Measurements from ENCODE around the gene METTL25. TPM values are rescaled to one million over a fixed set of nuclear protein-coding genes. Genes with fewer than 3 reads are reported as not detected.

The METTL25 gene
- polyA plus RNA-seq, 1 of the 3 experiments (the other 2 are of a cell fraction), result 3.0 TPM

DNA sequence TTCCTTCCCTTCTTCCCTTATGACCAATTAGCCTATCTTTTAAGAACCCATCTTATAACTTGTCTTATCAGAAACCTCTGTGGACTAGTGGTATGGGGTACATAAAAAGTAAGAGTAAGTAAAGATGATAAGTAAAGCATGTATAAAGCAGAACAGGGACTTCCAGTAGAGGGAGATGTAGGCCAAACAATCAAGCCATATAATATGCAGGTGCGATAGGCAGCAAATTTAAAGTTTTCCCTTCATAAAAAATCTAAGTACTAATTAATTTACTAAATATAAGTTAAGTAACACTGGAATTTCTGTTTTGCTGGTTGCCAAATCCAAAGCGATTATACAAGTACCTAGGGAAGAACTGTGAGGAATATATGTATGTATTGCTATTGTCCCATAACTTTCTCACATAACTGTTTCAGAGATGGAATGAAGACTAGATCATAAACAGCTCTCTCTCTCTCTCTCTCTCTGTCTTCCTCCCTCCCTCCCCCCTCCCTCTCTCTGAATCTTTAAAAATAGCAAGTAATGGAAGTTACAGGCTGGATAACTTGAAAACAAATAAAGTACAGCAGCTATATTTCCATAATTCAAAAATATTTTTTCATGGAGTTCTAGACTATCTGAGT is 25.7 kb downstream of the METTL25 start:
- 81% methylated on average over 2 of the region's 2 CpGs for WGBS (ENCODE audit: low lambda C conversion rate)
- CTCF ChIA-PET, result interaction anchor here (0.6 to 1.4 kb wide), 6 partner anchors 11 to 383 kb away, joined by 4 to 6 read pairs (median 4); partner anchors contain the start of genes CCDC59 and METTL25
- H3K9me3 ChIP-seq, result no peaks in the 10 kb centered on the region
- H3K27me3 ChIP-seq (ENCODE audit: insufficient read depth), result no peaks in the 10 kb centered on the region
- no peaks in the 10 kb centered on the region for H3K9me2 ChIP-seq
- POLR2A ChIA-PET, result no interaction called here
- no peak overlapping the region for H3K9ac ChIP-seq
- H4K20me1 ChIP-seq (ENCODE audit: insufficient read depth), result no peaks in the 10 kb centered on the region
- H3K4me3 ChIP-seq (ENCODE audit: low read depth in 2 of 2, low read length in 1 of 2), result no peak overlapping the region; a peak in 1 of 4 replicates
- no peak overlapping the region for H3K4me2 ChIP-seq
- no peaks in the 10 kb centered on the region for H3F3A ChIP-seq (replicated peaks; ENCODE audit: insufficient read depth)
- no peaks in the 10 kb centered on the region for H3K79me2 ChIP-seq (ENCODE audit: insufficient read depth)
- no peak overlapping the region for H3K27ac ChIP-seq (ENCODE audit: low read depth in 2 of 2, low read length in 1 of 2)
- H2AFZ ChIP-seq (ENCODE audit: low read depth), result no peak overlapping the region
- DNase-seq, result no peak
- peak; percentile 76 for TF ChIP-seq RAD21 (IDR thresholded peaks at IDR 0.05; ENCODE audit: low read length)
- no peak for TF ChIP-seq EZH2phosphoT487 (IDR thresholded peaks at IDR 0.05; ENCODE audit: borderline replicate concordance, low read depth)
- TF ChIP-seq EP300 (IDR thresholded peaks at IDR 0.05; ENCODE audit: borderline replicate concordance in 1 of 2, low read depth in 1 of 2, low read length in 1 of 2), result no peak
- TF ChIP-seq GABPA (IDR thresholded peaks at IDR 0.05; ENCODE audit: low read depth), result no peak
- TF ChIP-seq JUND (IDR thresholded peaks at IDR 0.05), result no peak
- no peak for TF ChIP-seq FOSL2 (IDR thresholded peaks at IDR 0.05; ENCODE audit: borderline replicate concordance, low read depth)
- no peak for TF ChIP-seq TEAD4 (IDR thresholded peaks at IDR 0.05; ENCODE audit: borderline replicate concordance, insufficient read depth)
- TF ChIP-seq USF1 (IDR thresholded peaks at IDR 0.05; ENCODE audit: borderline replicate concordance, low read depth), result no peak
- TF ChIP-seq, protein P1, sequence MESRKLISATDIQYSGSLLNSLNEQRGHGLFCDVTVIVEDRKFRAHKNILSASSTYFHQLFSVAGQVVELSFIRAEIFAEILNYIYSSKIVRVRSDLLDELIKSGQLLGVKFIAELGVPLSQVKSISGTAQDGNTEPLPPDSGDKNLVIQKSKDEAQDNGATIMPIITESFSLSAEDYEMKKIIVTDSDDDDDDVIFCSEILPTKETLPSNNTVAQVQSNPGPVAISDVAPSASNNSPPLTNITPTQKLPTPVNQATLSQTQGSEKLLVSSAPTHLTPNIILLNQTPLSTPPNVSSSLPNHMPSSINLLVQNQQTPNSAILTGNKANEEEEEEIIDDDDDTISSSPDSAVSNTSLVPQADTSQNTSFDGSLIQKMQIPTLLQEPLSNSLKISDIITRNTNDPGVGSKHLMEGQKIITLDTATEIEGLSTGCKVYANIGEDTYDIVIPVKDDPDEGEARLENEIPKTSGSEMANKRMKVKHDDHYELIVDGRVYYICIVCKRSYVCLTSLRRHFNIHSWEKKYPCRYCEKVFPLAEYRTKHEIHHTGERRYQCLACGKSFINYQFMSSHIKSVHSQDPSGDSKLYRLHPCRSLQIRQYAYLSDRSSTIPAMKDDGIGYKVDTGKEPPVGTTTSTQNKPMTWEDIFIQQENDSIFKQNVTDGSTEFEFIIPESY (IDR thresholded peaks at IDR 0.05; ENCODE audit: borderline replicate concordance, low read depth), result no peak
- TF ChIP-seq MAX (IDR thresholded peaks at IDR 0.05; ENCODE audit: low read depth), result no peak
- TF ChIP-seq RFX5 (IDR thresholded peaks at IDR 0.05; ENCODE audit: low read length), result no peak
- TF ChIP-seq NFIC (IDR thresholded peaks at IDR 0.05; ENCODE audit: borderline replicate concordance), result no peak
- no peak for TF ChIP-seq FOXJ3 (CRISPR knock-in tag; IDR thresholded peaks at IDR 0.05)
- TF ChIP-seq FOXM1 (IDR thresholded peaks at IDR 0.05; ENCODE audit: low read depth), result no peak
- no peak for TF ChIP-seq SIN3A (IDR thresholded peaks at IDR 0.05; ENCODE audit: borderline replicate concordance, low read depth, low read length)
- peak; percentile 74 for TF ChIP-seq CTCF (IDR thresholded peaks at IDR 0.05)
- no peak for TF ChIP-seq TAF1 (IDR thresholded peaks at IDR 0.05; ENCODE audit: borderline replicate concordance, low read depth, low read length)
- TF ChIP-seq RCOR1 (IDR thresholded peaks at IDR 0.05; ENCODE audit: low read length), result no peak
- TF ChIP-seq IRF3 (IDR thresholded peaks at IDR 0.05; ENCODE audit: low read depth, low read length), result no peak
- no peak for TF ChIP-seq ELF1 (IDR thresholded peaks at IDR 0.05)
- peak; percentile 23; the same call in 1 of the 2 replicates for TF ChIP-seq SMC3 (IDR thresholded peaks at IDR 0.05; ENCODE audit: low read depth, low read length)
- TF ChIP-seq, protein P2, sequence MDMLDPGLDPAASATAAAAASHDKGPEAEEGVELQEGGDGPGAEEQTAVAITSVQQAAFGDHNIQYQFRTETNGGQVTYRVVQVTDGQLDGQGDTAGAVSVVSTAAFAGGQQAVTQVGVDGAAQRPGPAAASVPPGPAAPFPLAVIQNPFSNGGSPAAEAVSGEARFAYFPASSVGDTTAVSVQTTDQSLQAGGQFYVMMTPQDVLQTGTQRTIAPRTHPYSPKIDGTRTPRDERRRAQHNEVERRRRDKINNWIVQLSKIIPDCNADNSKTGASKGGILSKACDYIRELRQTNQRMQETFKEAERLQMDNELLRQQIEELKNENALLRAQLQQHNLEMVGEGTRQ (IDR thresholded peaks at IDR 0.05; ENCODE audit: borderline replicate concordance, low read depth, low read length), result no peak
- no peak for TF ChIP-seq CHD2 (IDR thresholded peaks at IDR 0.05; ENCODE audit: low read length, partially characterized antibody)
- no peaks in the 10 kb centered on the region for H3K36me3 ChIP-seq (replicated peaks in 1 of 2; ENCODE audit: control insufficient read depth in 1 of 2, insufficient read depth in 2 of 2, low read length in 1 of 2)
- H3K4me1 ChIP-seq (ENCODE audit: control insufficient read depth in 1 of 2, insufficient read depth in 2 of 2, low read depth in 1 of 2, low read length in 1 of 2), result no peaks in the 10 kb centered on the region

Measured in SK-N-SH (cell line).